ENCODE results near the gene PIGZ. TPM values are rescaled to one million over a fixed set of nuclear protein-coding genes. Genes with fewer than 3 reads are reported as not detected.

PIGZ gene
- total RNA-seq, 1 experiment from 2014 or later, result 0.15 TPM

DNA sequence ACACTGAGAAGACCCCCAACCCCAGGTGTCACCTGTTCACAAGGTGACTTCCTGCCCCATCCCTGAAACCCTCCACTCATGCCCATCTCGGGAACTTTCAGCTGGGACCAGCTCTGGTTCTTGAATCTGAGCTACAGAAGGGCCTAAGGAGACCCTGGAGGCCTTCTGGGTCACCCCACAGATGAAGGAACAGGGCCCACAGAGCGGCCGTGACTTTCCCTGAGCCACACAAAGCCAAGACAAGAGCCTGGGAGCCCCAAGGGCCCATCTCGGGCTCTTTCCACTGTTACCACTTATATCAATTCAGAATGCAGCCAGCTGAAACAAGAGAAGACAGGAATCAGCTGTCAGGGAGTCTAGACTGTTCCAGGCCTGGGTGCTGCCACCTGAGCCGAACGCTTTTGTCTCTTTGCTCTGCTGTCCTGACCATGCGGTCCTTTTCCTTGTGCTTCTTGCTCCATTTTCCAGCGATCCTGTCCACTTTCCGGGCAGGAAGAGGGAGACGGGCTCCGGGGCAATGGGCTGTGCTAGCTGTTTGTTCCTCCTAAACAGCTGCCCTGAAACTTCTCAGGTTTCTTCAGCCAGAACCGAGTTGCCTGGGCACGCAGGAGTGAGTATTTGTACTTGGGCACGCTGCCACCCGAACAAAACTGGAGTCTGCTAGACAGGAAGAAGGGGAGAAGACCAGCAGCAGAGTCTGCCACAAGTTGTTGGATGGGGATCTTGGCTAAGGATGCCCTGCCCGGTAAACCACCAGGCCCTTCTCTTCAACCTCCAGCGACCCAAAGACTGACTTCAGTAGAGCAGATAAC lies 28.0 kb upstream of the PIGZ start:
- DNase-seq, result peak; percentile 17

More for the DNA sequence above, 28.0 kb upstream of the PIGZ start:
- Histone ChIP-seq H2BK120ac (ENCODE audit: low read depth, low read length, poor library complexity, severe bottlenecking) (no peak overlapping the region), H2BK5ac (ENCODE audit: insufficient read length, low read length) (no peak overlapping the region), H4K5ac (ENCODE audit: insufficient read length, low read depth, low read length) (no peak overlapping the region), H3K23me2 (ENCODE audit: insufficient read length, low read depth, low read length, poor library complexity, severe bottlenecking) (no peaks in the 10 kb centered on the region), H3K4me2 (ENCODE audit: insufficient read depth, insufficient read length, low read length) (no peak overlapping the region), H2AFZ (ENCODE audit: low read length) (no peak overlapping the region), H3K14ac (ENCODE audit: insufficient read depth, low read length) (no peak overlapping the region), H3K79me2 (ENCODE audit: insufficient read depth, low read length) (no peaks in the 10 kb centered on the region), H3K79me1 (ENCODE audit: insufficient read depth, low read depth, low read length, poor library complexity, severe bottlenecking) (no peaks in the 10 kb centered on the region), H2BK12ac (ENCODE audit: insufficient read length, low read depth, low read length) (no peak overlapping the region), H3T11ph (ENCODE audit: low read length) (no peak overlapping the region), H3K23ac (ENCODE audit: insufficient read length, low read depth, low read length) (no peak overlapping the region), H2BK15ac (ENCODE audit: low read depth, low read length) (no peak overlapping the region), H3K18ac (ENCODE audit: insufficient read length, low read depth, low read length) (no peak overlapping the region), H3K27me3 (ENCODE audit: insufficient read depth, low read length) (0 out of 2 replicates have a peak, but pooled peaks cover 2% of the 10 kb centered on the region), H3K4ac (ENCODE audit: low read depth, low read length) (no peak overlapping the region), H3K9ac (ENCODE audit: extremely low read depth, insufficient read length, low read length) (no peak overlapping the region), H3K56ac (ENCODE audit: insufficient read length, low read depth, low read length) (no peak overlapping the region), H3K4me1 (ENCODE audit: insufficient read depth, low read length) (no peaks in the 10 kb centered on the region), H4K8ac (replicated peaks; ENCODE audit: insufficient read length, low read depth, low read length) (no peak overlapping the region), H4K91ac (ENCODE audit: insufficient read length, low read depth, low read length) (no peak overlapping the region), H4K20me1 (ENCODE audit: control insufficient read depth, insufficient read depth, insufficient read length) (no peaks in the 10 kb centered on the region), H2BK20ac (ENCODE audit: low read depth, low read length, poor library complexity, severe bottlenecking) (no peak overlapping the region), H3K9me3 (ENCODE audit: control insufficient read depth, low read depth, low read length) (no peaks in the 10 kb centered on the region), H3K27ac (ENCODE audit: insufficient read length, low read depth, low read length) (no peak overlapping the region), H2AK5ac (ENCODE audit: insufficient read length, low read length) (no peak overlapping the region)
- H3K36me3 Mint-ChIP-seq (ENCODE audit: insufficient read depth in 1 of 3, low read depth in 3 of 3), result no peaks in the 10 kb centered on the region
- WGBS (ENCODE audit: extremely low coverage, insufficient read length, low lambda C conversion rate), result no CpG with 5 or more reads among the region's 17 CpGs
- no peak overlapping the region for H3K4me3 Mint-ChIP-seq
- H3K4me1 Mint-ChIP-seq, result peaks cover under 1 to 8% of the 10 kb centered on the region in 2 experiments; a peak in 3 of 4 replicates
- no peak overlapping the region; a peak in 1 of 7 replicates for H3K27ac Mint-ChIP-seq
- TF ChIP-seq, protein P1, sequence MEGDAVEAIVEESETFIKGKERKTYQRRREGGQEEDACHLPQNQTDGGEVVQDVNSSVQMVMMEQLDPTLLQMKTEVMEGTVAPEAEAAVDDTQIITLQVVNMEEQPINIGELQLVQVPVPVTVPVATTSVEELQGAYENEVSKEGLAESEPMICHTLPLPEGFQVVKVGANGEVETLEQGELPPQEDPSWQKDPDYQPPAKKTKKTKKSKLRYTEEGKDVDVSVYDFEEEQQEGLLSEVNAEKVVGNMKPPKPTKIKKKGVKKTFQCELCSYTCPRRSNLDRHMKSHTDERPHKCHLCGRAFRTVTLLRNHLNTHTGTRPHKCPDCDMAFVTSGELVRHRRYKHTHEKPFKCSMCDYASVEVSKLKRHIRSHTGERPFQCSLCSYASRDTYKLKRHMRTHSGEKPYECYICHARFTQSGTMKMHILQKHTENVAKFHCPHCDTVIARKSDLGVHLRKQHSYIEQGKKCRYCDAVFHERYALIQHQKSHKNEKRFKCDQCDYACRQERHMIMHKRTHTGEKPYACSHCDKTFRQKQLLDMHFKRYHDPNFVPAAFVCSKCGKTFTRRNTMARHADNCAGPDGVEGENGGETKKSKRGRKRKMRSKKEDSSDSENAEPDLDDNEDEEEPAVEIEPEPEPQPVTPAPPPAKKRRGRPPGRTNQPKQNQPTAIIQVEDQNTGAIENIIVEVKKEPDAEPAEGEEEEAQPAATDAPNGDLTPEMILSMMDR (conservative IDR thresholded peaks at IDR 0.05), result no peak
- peaks cover 1% of the 10 kb centered on the region; the same call in 1 of the 2 replicates for H3K27me3 Mint-ChIP-seq (ENCODE audit: low read depth)
- no peaks in the 10 kb centered on the region; a peak in 1 of 5 replicates for H3K9me3 Mint-ChIP-seq
